ENCODE data around the gene FIGNL2.

FIGNL2 gene

GRCh38 chr12:51773145-51773869 lies 75.2 kb downstream of the FIGNL2 start:
- no peak for DNase-seq (ENCODE audit: low spot score)

GRCh38 chr12:51771008-51771407 lies 77.5 kb downstream of the FIGNL2 start:
- no peak for DNase-seq (ENCODE audit: low spot score)

Measured in NAMALWA (cell line).